WTC11 (cell line): ENCODE measurements around the gene GPRC5B. TPM values are rescaled to one million over a fixed set of nuclear protein-coding genes. Genes with fewer than 3 reads are reported as not detected.
A peak's percentile ranks its signal among the peaks of the same experiment; 100 is the strongest.

Source experiments
- ATAC-seq: fragments of 200-7000 bp; cut with Tn5 transposase; 2 replicates; pipeline ENCODE4 v1.10.0; 2021; ENCODE audit warnings: mild to moderate bottlenecking, moderate library complexity
- CTCF ChIA-PET: fragments of 300-600 bp; sonication (Branson Sonifier 250); formaldehyde crosslinking; loops from one replicate; lab custom pipeline; 2021; ENCODE audit warnings: antibody characterized with exemption; lab: Charles Lee
- POLR2A ChIA-PET: fragments of 350-600 bp; sonication (Branson Sonifier 250); formaldehyde crosslinking; loops from one replicate; lab custom pipeline; 2021; ENCODE audit warnings: antibody characterized with exemption; lab: Charles Lee
- DNase-seq: peaks from one replicate; pipeline ENCODE4 v3.0.0; 2021; ENCODE audit warnings: low spot score
- H3K27ac Mint-ChIP-seq: 2 replicates; pipeline ENCODE4 v1.8.0; 2021; ENCODE audit warnings: mixed read lengths
- H3K27me3 Mint-ChIP-seq: 2 replicates; pipeline ENCODE4 v1.8.0; 2021; ENCODE audit warnings: low read depth, mild to moderate bottlenecking, moderate library complexity, mixed read lengths
- H3K36me3 Mint-ChIP-seq: 2 replicates; pipeline ENCODE4 v1.8.0; 2021; ENCODE audit warnings: mixed read lengths
- H3K4me1 Mint-ChIP-seq: 2 replicates; pipeline ENCODE4 v1.8.0; 2022; ENCODE audit warnings: mixed read lengths
- H3K4me3 Mint-ChIP-seq: 2 replicates; pipeline ENCODE4 v1.8.0; 2021; ENCODE audit warnings: mild to moderate bottlenecking, moderate library complexity, mixed read lengths
- H3K9me3 Mint-ChIP-seq: 2 replicates; pipeline ENCODE4 v1.8.0; 2021; ENCODE audit warnings: mixed read lengths
- AFF4 ChIP-seq: sonication (generic); formaldehyde crosslinking; IDR thresholded peaks from 2 replicates; pipeline ENCODE4 v1.8.1; 2023; ENCODE audit warnings: mild to moderate bottlenecking, missing genetic modification reagents, borderline replicate concordance
- ATF1 ChIP-seq: sonication (generic); formaldehyde crosslinking; IDR thresholded peaks from 2 replicates; pipeline ENCODE4 v1.8.1; 2023; ENCODE audit warnings: mild to moderate bottlenecking, moderate library complexity, missing genetic modification reagents
- ATF2 ChIP-seq: sonication (generic); formaldehyde crosslinking; IDR thresholded peaks from 2 replicates; pipeline ENCODE4 v1.8.1; 2022; ENCODE audit warnings: low read depth, missing genetic modification reagents, borderline replicate concordance
- CREB1 ChIP-seq: sonication (generic); formaldehyde crosslinking; IDR thresholded peaks from 2 replicates; pipeline ENCODE4 v1.8.0; 2023; ENCODE audit warnings: mild to moderate bottlenecking, missing genetic modification reagents
- ESRRA ChIP-seq: sonication (generic); formaldehyde crosslinking; IDR thresholded peaks from 2 replicates; pipeline ENCODE4 v1.8.1; 2022; ENCODE audit warnings: mild to moderate bottlenecking, missing genetic modification reagents, borderline replicate concordance
- GABPB1 ChIP-seq: sonication (generic); formaldehyde crosslinking; IDR thresholded peaks from 2 replicates; pipeline ENCODE4 v1.8.1; 2023; ENCODE audit warnings: mild to moderate bottlenecking, missing genetic modification reagents
- GRHL2 ChIP-seq: fragments of 250-450 bp; sonication (Bioruptor Pico); IDR thresholded peaks from 2 replicates; pipeline ENCODE4 v1.8.0; 2022; ENCODE audit warnings: mild to moderate bottlenecking, moderate library complexity; ENCODE audit not compliant: insufficient replicate concordance, severe bottlenecking
- MXD4 ChIP-seq: fragments of 250-450 bp; sonication (Bioruptor Pico); IDR thresholded peaks from 2 replicates; pipeline ENCODE4 v1.8.0; 2021; ENCODE audit warnings: mild to moderate bottlenecking, moderate library complexity, borderline replicate concordance
- OVOL2 ChIP-seq: fragments of 250-450 bp; sonication (Bioruptor Pico); IDR thresholded peaks from 2 replicates; pipeline ENCODE4 v1.9.0; 2021; ENCODE audit warnings: mild to moderate bottlenecking, borderline replicate concordance
- PRRX2 ChIP-seq: fragments of 250-450 bp; sonication (Bioruptor Pico); IDR thresholded peaks from 2 replicates; pipeline ENCODE4 v1.8.0; 2021; ENCODE audit warnings: mild to moderate bottlenecking
- RELA ChIP-seq: sonication (generic); formaldehyde crosslinking; IDR thresholded peaks from 2 replicates; pipeline ENCODE4 v1.8.1; 2022; ENCODE audit warnings: missing genetic modification reagents, mild to moderate bottlenecking, borderline replicate concordance
- RORB ChIP-seq: fragments of 250-450 bp; sonication (Bioruptor Pico); IDR thresholded peaks from 2 replicates; pipeline ENCODE4 v1.9.0; 2021; ENCODE audit warnings: mild to moderate bottlenecking
- SMAD3 ChIP-seq: sonication (generic); formaldehyde crosslinking; IDR thresholded peaks from 2 replicates; pipeline ENCODE4 v1.8.0; 2022; ENCODE audit warnings: missing genetic modification reagents, mild to moderate bottlenecking, borderline replicate concordance
- SMAD4 ChIP-seq: sonication (generic); formaldehyde crosslinking; IDR thresholded peaks from 2 replicates; pipeline ENCODE4 v1.8.0; 2022; ENCODE audit warnings: mild to moderate bottlenecking, missing genetic modification reagents
- TEAD1 ChIP-seq: sonication (generic); formaldehyde crosslinking; IDR thresholded peaks from 2 replicates; pipeline ENCODE4 v1.8.0; 2022; ENCODE audit warnings: mild to moderate bottlenecking, missing genetic modification reagents
- ZBTB21 ChIP-seq: sonication (generic); formaldehyde crosslinking; IDR thresholded peaks from 2 replicates; pipeline ENCODE4 v1.8.1; 2023; ENCODE audit warnings: mild to moderate bottlenecking, missing genetic modification reagents, borderline replicate concordance
- ZNF121 ChIP-seq: sonication (generic); formaldehyde crosslinking; IDR thresholded peaks from 2 replicates; pipeline ENCODE4 v1.8.0; 2023; ENCODE audit warnings: missing genetic modification reagents
- ZNF263 ChIP-seq: sonication (generic); formaldehyde crosslinking; IDR thresholded peaks from 2 replicates; pipeline ENCODE4 v1.8.1; 2022; ENCODE audit warnings: low read depth, mild to moderate bottlenecking, moderate library complexity, missing genetic modification reagents
- ZNF281 ChIP-seq: sonication (generic); formaldehyde crosslinking; IDR thresholded peaks from 2 replicates; pipeline ENCODE4 v1.8.0; 2023; ENCODE audit warnings: mild to moderate bottlenecking, missing genetic modification reagents
- ZNF416 ChIP-seq: fragments of 250-450 bp; sonication (Bioruptor Pico); IDR thresholded peaks from 2 replicates; pipeline ENCODE4 v1.9.0; 2021; ENCODE audit warnings: mild to moderate bottlenecking, inconsistent platforms
- total RNA-seq: library from RNA; stranded (reverse); gene quantifications from 3 replicates; pipeline ENCODE4 v1.2.3, GENCODE V29; 2021

GPRC5B gene
- total RNA-seq, 1 experiment from 2014 or later, result 104 TPM

- no peak overlapping the region for H3K4me3 Mint-ChIP-seq
- no peak for DNase-seq
- TF ChIP-seq ATF2 (CRISPR knock-in tag) (no peak), RORB (CRISPR knock-in tag) (no peak), SMAD3 (CRISPR knock-in tag) (no peak), ZBTB21 (no peak), AFF4 (CRISPR knock-in tag) (no peak), ZNF281 (CRISPR knock-in tag) (no peak)
- H3K4me1 Mint-ChIP-seq, result no peaks in the 10 kb centered on the region
- H3K27me3 Mint-ChIP-seq, result no peaks in the 10 kb centered on the region
- CTCF ChIA-PET, result interaction anchor here (1.0 kb wide), 1 partner anchor 240 kb away, joined by 4 read pairs; no protein-coding TSS in a partner anchor
- no peak for ATAC-seq
- H3K9me3 Mint-ChIP-seq, result no peaks in the 10 kb centered on the region
- H3K27ac Mint-ChIP-seq, result no peak overlapping the region
- POLR2A ChIA-PET, result no interaction called here
- no peaks in the 10 kb centered on the region; the same call in 1 of the 2 replicates for H3K36me3 Mint-ChIP-seq
Observed at GRCh38 chr16:19824216-19824615, 60.4 kb downstream of the GPRC5B start.

GRCh38 chr16:19823322-19823721 lies 61.3 kb downstream of the GPRC5B start:
- POLR2A ChIA-PET, result no interaction called here
- TF ChIP-seq ATF2 (CRISPR knock-in tag), result no peak
- no peak for TF ChIP-seq ZNF263 (CRISPR knock-in tag)
- TF ChIP-seq ZNF416 (CRISPR knock-in tag), result no peak
- no peak for TF ChIP-seq SMAD4 (CRISPR knock-in tag)
- CTCF ChIA-PET, result no interaction called here
- Mint-ChIP-seq H3K4me1 (no peaks in the 10 kb centered on the region), H3K4me3 (no peak overlapping the region), H3K27me3 (no peaks in the 10 kb centered on the region), H3K27ac (no peak overlapping the region), H3K36me3 (no peaks in the 10 kb centered on the region; the same call in 1 of the 2 replicates), H3K9me3 (no peaks in the 10 kb centered on the region)
- DNase-seq (no peak), ATAC-seq (no peak)

DNA sequence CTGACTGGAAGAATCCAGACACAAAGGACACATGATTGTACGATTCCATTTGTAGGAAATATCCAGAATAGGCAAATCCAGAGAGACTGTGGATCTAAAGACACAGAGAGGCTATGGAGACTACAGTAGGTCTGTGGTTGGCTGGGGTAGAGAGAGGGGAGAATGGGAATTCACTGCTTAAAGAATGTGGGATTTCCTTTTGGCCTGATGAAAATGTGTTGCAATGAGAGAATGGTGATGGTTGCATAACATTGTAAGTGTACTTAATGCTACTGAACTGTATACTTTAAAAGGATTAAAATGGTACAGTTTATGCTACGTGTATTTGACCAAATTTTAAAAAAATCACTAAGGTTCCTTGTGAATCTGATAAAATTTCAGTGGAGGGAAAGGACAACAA lies 62.1 kb downstream of the GPRC5B start:
- TF ChIP-seq ATF1 (CRISPR knock-in tag), result no peak
- no peak for TF ChIP-seq GRHL2 (CRISPR knock-in tag)
- no peak for TF ChIP-seq CREB1 (CRISPR knock-in tag)
- no peak for TF ChIP-seq MXD4 (CRISPR knock-in tag)
- TF ChIP-seq ZNF121 (CRISPR knock-in tag), result no peak
- no peak for TF ChIP-seq OVOL2 (CRISPR knock-in tag)
- no peak for TF ChIP-seq PRRX2 (CRISPR knock-in tag)
- no peak for TF ChIP-seq GABPB1 (CRISPR knock-in tag)
- TF ChIP-seq ESRRA (CRISPR knock-in tag), result no peak
- TF ChIP-seq TEAD1, result no peak
- TF ChIP-seq RELA (CRISPR knock-in tag), result no peak
- CTCF ChIA-PET, result no interaction called here
- no peaks in the 10 kb centered on the region; the same call in 1 of the 2 replicates for H3K36me3 Mint-ChIP-seq

More for the DNA sequence above, 62.1 kb downstream of the GPRC5B start:
- Mint-ChIP-seq H3K4me3 (no peak overlapping the region), H3K27me3 (no peaks in the 10 kb centered on the region), H3K9me3 (no peaks in the 10 kb centered on the region), H3K4me1 (no peaks in the 10 kb centered on the region), H3K27ac (peak overlapping the region; percentile 3; the same call in 1 of the 2 replicates)
- POLR2A ChIA-PET, result no interaction called here
- ATAC-seq (no peak), DNase-seq (no peak)
